Cortex of kidney (tissue), 1 donor: ENCODE measurements around the gene MCC.

Experiments used
- DNase-seq: peaks from one replicate; lab custom pipeline; 2025; lab: John Stamatoyannopoulos, UW

The MCC gene

GRCh38 chr5:113223315-113223714, 264.9 kb downstream of the MCC start:
- no peak for DNase-seq

- DNase-seq, result no peak
Measured at GRCh38 chr5:113221294-113222176, 266.7 kb downstream of the MCC start.

- DNase-seq, result no peak
Measured at GRCh38 chr5:113219695-113220094, 268.6 kb downstream of the MCC start.

GRCh38 chr5:113218906-113219517, 269.2 kb downstream of the MCC start:
- DNase-seq, result no peak

GRCh38 chr5:113218200-113218599, 270.1 kb downstream of the MCC start:
- no peak for DNase-seq

GRCh38 chr5:113217619-113218184, 270.6 kb downstream of the MCC start:
- DNase-seq, result no peak

GRCh38 chr5:113216545-113216944, 271.7 kb downstream of the MCC start:
- DNase-seq, result no peak

GRCh38 chr5:113215401-113216060, 272.7 kb downstream of the MCC start:
- DNase-seq, result no peak

- no peak for DNase-seq
Measured at GRCh38 chr5:113214606-113215323, 273.5 kb downstream of the MCC start.

- DNase-seq, result no peak
Measured at GRCh38 chr5:113213551-113214425, 274.5 kb downstream of the MCC start.

- DNase-seq, result no peak
Measured at GRCh38 chr5:113212244-113212920, 275.9 kb downstream of the MCC start.

GRCh38 chr5:113209498-113209897, 278.8 kb downstream of the MCC start:
- no peak for DNase-seq

GRCh38 chr5:113205807-113206206, 282.4 kb downstream of the MCC start:
- no peak for DNase-seq

- DNase-seq, result no peak
Measured at GRCh38 chr5:113205323-113205722, 282.9 kb downstream of the MCC start.

GRCh38 chr5:113204525-113205161, 283.6 kb downstream of the MCC start:
- DNase-seq, result no peak

GRCh38 chr5:113203916-113204315, 284.3 kb downstream of the MCC start:
- no peak for DNase-seq

- DNase-seq, result no peak
Measured at GRCh38 chr5:113202746-113203716, 285.2 kb downstream of the MCC start.

GRCh38 chr5:113202287-113202686, 286.0 kb downstream of the MCC start:
- no peak for DNase-seq

- no peak for DNase-seq
Measured at GRCh38 chr5:113201715-113202114, 286.5 kb downstream of the MCC start.
